ENCODE data around the gene CPEB1. TPM values are rescaled to one million over a fixed set of nuclear protein-coding genes. Genes with fewer than 3 reads are reported as not detected.

CPEB1 gene
- total and polyA plus RNA-seq, 2 donors (not counting 1 experiment from before 2014, with no cell fraction given): 0.19 to 0.62 TPM

DNA sequence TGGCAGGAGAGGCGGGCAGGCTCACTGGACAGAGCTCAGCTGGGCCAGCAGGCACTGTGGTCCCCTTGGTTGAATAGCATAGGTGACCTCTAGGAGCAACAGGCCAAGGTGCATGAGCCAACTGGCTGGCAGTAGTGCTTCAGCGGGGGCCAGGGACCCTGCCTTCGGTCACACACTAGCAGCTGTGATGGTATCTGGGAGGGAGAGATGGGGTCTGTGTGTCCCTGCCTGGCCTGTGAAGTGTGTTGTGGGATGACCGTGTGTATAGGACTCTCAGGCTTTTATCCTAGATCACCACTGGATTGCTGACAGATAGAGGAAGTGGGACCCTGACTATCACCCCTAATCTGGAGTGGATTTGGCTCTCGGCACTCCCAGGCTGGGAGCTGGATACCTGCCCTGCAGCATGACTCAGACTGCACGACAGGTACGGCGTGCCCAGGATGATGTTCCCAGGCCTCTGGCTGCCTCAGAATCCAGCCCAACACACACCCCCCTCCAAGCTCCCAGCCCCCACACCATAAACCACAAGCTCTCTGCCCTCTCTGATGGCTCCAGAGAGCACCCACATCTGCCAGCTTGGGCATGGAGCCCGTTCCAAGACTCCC is 114.7 kb downstream of the CPEB1 start:
- Histone ChIP-seq H3K4me1 (ENCODE audit: control insufficient read depth in 2 of 2, insufficient read depth in 2 of 2, low read length in 2 of 2) (peaks cover 4 to 10% of the 10 kb centered on the region in 2 donors), H2AFZ (ENCODE audit: insufficient read depth, low read depth, low read length, poor library complexity, severe bottlenecking) (no peak overlapping the region), H3K9ac (ENCODE audit: low read length) (no peak overlapping the region), H4K20me1 (ENCODE audit: control insufficient read depth, insufficient read depth, low read length, poor library complexity, severe bottlenecking) (no peaks in the 10 kb centered on the region), H3K79me2 (ENCODE audit: control insufficient read depth, insufficient read depth, low read length) (no peaks in the 10 kb centered on the region), H3K27ac (ENCODE audit: low read length in 2 of 2) (no peak overlapping the region), H3K27me3 (replicated peaks in 1 of 4; ENCODE audit: control extremely low read depth in 1 of 4, control insufficient read depth in 3 of 4, insufficient read depth in 4 of 4, low read length in 3 of 4) (no peaks in the 10 kb centered on the region), H3K9me3 (ENCODE audit: control extremely low read depth in 1 of 3, control insufficient read depth in 2 of 3, insufficient read depth in 1 of 3, low read length in 2 of 3) (no peaks in the 10 kb centered on the region), H3K4me3 (ENCODE audit: control extremely low read depth in 1 of 5, extremely low read depth in 1 of 5, insufficient read depth in 1 of 5, low read depth in 2 of 5, low read length in 4 of 5) (no peak overlapping the region), H3K4me2 (replicated peaks; ENCODE audit: low read depth, low read length, poor library complexity, severe bottlenecking) (no peak overlapping the region), H3K36me3 (replicated peaks in 1 of 2; ENCODE audit: control extremely low read depth in 1 of 2, control insufficient read depth in 1 of 2, extremely low read depth in 1 of 2, insufficient read depth in 2 of 2, low read length in 1 of 2) (peaks cover 0 to 21% of the 10 kb centered on the region in 2 experiments)
- no peak for DNase-seq
- Mint-ChIP-seq H3K9me3 (ENCODE audit: insufficient read depth) (no peaks in the 10 kb centered on the region), H3K4me3 (no peak overlapping the region), H3K27ac (no peak overlapping the region), H3K4me1 (peaks cover 10% of the 10 kb centered on the region), H3K27me3 (no peaks in the 10 kb centered on the region)
- POLR2A ChIA-PET: interaction anchor here (1.1 kb wide), 1 partner anchor 535 kb away, joined by 3 read pairs; no protein-coding TSS in a partner anchor
- TF ChIP-seq EZH2 (IDR thresholded peaks at IDR 0.05; ENCODE audit: borderline replicate concordance, insufficient read depth, low read depth, low read length, poor library complexity, severe bottlenecking): no peak
- TF ChIP-seq, protein P1, sequence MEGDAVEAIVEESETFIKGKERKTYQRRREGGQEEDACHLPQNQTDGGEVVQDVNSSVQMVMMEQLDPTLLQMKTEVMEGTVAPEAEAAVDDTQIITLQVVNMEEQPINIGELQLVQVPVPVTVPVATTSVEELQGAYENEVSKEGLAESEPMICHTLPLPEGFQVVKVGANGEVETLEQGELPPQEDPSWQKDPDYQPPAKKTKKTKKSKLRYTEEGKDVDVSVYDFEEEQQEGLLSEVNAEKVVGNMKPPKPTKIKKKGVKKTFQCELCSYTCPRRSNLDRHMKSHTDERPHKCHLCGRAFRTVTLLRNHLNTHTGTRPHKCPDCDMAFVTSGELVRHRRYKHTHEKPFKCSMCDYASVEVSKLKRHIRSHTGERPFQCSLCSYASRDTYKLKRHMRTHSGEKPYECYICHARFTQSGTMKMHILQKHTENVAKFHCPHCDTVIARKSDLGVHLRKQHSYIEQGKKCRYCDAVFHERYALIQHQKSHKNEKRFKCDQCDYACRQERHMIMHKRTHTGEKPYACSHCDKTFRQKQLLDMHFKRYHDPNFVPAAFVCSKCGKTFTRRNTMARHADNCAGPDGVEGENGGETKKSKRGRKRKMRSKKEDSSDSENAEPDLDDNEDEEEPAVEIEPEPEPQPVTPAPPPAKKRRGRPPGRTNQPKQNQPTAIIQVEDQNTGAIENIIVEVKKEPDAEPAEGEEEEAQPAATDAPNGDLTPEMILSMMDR (IDR thresholded peaks at IDR 0.05): no peak
- no peak for ATAC-seq (ENCODE audit: low read depth)
- CTCF ChIA-PET: interaction anchor here (0.6 to 3.4 kb wide), 2 partner anchors 10 to 258 kb away, joined by 3 to 52 read pairs; partner anchors contain the start of gene RPS17
- intact Hi-C loops (cut with micrococcal nuclease): no loop called here
- WGBS (ENCODE audit: insufficient coverage): 90% methylated on average over 9 of the region's 9 CpGs

Data from B cell (primary cell).